BLaER1 (cell line): ENCODE measurements around the gene NRGN.

ENCODE experiments used
- H3K27ac ChIP-seq: shearing (Covaris generic); formaldehyde crosslinking; 2 replicates; pipeline ENCODE4 v1.8.1; 2022
- H3K27me3 ChIP-seq: shearing (Covaris generic); formaldehyde crosslinking; 2 replicates; pipeline ENCODE4 v1.8.1; 2022
- H3K36me3 ChIP-seq: shearing (Covaris generic); formaldehyde crosslinking; 2 replicates; pipeline ENCODE4 v1.8.1; 2022
- H3K4me1 ChIP-seq: shearing (Covaris generic); formaldehyde crosslinking; 2 replicates; pipeline ENCODE4 v1.8.1; 2022
- H3K4me2 ChIP-seq: shearing (Covaris generic); formaldehyde crosslinking; 2 replicates; pipeline ENCODE4 v1.8.1; 2022
- H3K4me3 ChIP-seq: shearing (Covaris generic); formaldehyde crosslinking; 2 replicates; pipeline ENCODE4 v1.8.1; 2022
- H3K9ac ChIP-seq: shearing (Covaris generic); formaldehyde crosslinking; 2 replicates; pipeline ENCODE4 v1.8.1; 2022
- H3K9me3 ChIP-seq: shearing (Covaris generic); formaldehyde crosslinking; 2 replicates; pipeline ENCODE4 v1.8.1; 2022
- H4K20me1 ChIP-seq: shearing (Covaris generic); formaldehyde crosslinking; 2 replicates; pipeline ENCODE4 v1.8.1; 2022
- Cebpa-rat ChIP-seq: shearing (Covaris generic); IDR thresholded peaks from 2 replicates; pipeline ENCODE4 v1.8.1; 2022

The NRGN gene

DNA sequence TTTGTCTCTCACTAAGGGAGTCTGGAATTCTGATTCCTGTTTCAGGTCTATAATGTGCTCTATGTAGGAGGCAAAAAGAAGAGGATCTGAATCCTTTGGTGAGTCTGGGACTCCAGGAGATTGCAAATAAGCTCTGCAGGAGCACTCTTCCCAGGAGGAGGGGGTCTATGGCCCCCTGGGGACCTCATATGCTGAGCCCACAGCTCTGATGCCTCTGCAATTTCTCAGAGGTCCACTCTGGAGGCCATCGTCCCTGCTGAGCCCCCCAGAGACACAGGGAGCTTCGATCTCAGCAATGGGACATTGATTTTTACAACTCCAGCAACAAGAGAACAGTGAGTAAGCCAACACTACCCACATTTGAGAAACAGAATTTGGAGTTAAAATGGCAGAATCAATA lies 20.2 kb upstream of the NRGN start:
- Histone ChIP-seq H4K20me1 (peaks cover 17% of the 10 kb centered on the region; the same call in 1 of the 2 replicates), H3K27me3 (peaks cover 47% of the 10 kb centered on the region), H3K36me3 (no peaks in the 10 kb centered on the region), H3K4me1 (peaks cover 86% of the 10 kb centered on the region), H3K9ac (no peak overlapping the region), H3K27ac (no peak overlapping the region), H3K4me3 (no peak overlapping the region), H3K4me2 (peak overlapping the region; percentile 97; the same call in 1 of the 2 replicates), H3K9me3 (no peaks in the 10 kb centered on the region)
- no peak for TF ChIP-seq Cebpa-rat

DNA sequence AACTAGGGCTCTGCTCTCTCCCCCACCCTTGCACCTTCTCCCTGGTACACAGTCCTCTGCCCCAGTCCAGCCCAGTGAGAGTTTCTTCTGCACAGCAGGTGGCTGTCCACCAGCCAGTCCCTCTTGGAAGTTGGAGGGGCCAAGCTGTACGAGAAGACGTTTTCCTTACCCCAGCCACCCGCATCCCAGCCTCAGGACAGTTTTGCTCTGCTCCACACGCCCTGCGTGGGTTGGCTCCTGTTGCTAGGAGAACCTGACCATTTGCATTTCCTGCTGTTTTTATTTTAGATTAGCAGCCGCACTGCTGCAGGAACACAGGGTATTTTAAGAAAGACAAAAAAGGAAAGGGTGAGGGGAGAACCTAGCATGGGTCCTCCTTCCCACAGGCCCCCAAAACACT lies 17.6 kb upstream of the NRGN start:
- Histone ChIP-seq H3K27me3 (peaks cover 31% of the 10 kb centered on the region), H3K9me3 (no peaks in the 10 kb centered on the region)

DNA sequence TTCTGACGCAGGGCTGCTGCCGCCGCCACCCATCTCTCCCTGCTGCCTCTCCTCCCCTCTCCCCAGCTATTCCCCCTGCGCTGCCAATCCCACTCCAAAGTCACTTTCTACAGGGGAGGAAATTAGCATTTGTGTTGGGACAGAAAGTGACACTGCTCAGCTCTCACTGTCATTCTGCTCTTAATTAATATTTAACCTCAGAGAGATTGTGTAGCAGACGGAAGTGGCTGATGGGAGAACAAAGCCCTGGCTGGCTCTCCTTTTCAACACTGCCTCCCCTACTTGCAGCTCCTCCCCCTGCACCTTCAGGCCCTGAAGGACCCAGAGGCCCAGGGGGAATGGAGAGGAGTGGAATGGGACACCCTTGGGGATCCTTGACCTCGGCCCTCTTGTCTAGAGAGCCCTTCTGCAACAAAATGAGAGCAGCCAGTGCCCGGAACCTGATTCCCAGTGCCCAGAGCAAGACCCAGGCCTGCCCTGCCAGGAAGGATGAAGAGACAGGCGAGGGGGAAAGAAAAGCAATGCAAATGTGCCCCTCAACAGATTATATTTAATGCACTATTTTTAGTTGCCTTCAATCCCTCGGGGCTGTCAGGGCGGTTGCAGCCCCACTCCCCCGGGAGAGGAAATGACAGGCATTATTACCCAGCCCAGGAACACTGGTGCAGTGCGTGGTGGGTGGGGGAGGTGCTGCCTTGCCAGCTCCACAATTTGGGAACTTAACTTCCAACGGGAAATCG lies 14.6 kb upstream of the NRGN start:
- Histone ChIP-seq H3K36me3 (no peaks in the 10 kb centered on the region), H3K4me3 (peak overlapping the region; percentile 50), H3K27me3 (peaks cover under 1% of the 10 kb centered on the region; the same call in 1 of the 2 replicates), H4K20me1 (no peaks in the 10 kb centered on the region), H3K9me3 (no peaks in the 10 kb centered on the region), H3K9ac (peak overlapping the region; percentile 73), H3K4me2 (peak overlapping the region; percentile 96), H3K4me1 (peaks cover 75% of the 10 kb centered on the region), H3K27ac (peak overlapping the region; percentile 90)
- no peak for TF ChIP-seq Cebpa-rat

More for the DNA sequence above, 17.6 kb upstream of the NRGN start:
- Histone ChIP-seq H3K4me1 (peaks cover 100% of the 10 kb centered on the region), H3K9ac (no peak overlapping the region), H3K4me3 (peak overlapping the region; percentile 32), H3K36me3 (no peaks in the 10 kb centered on the region), H4K20me1 (peaks cover 17% of the 10 kb centered on the region; the same call in 1 of the 2 replicates), H3K4me2 (peak overlapping the region; percentile 96), H3K27ac (0 out of 2 replicates have a peak overlapping the region, but pooled peaks have one; percentile 18)
- no peak for TF ChIP-seq Cebpa-rat

GRCh38 chr11:124725719-124726105 lies 14.0 kb upstream of the NRGN start:
- TF ChIP-seq Cebpa-rat, result no peak
- Histone ChIP-seq H3K9ac (peak overlapping the region; percentile 73; the same call in 1 of the 2 replicates), H3K4me1 (peaks cover 69% of the 10 kb centered on the region), H3K9me3 (no peaks in the 10 kb centered on the region), H4K20me1 (no peaks in the 10 kb centered on the region), H3K36me3 (no peaks in the 10 kb centered on the region), H3K27me3 (no peaks in the 10 kb centered on the region), H3K27ac (peak overlapping the region; percentile 90), H3K4me2 (peak overlapping the region; percentile 96), H3K4me3 (peak overlapping the region; percentile 50)

- H3K27me3 ChIP-seq, result no peaks in the 10 kb centered on the region
These were observed 12.3 kb upstream of the NRGN start for GRCh38 chr11:124727474-124727873.

DNA sequence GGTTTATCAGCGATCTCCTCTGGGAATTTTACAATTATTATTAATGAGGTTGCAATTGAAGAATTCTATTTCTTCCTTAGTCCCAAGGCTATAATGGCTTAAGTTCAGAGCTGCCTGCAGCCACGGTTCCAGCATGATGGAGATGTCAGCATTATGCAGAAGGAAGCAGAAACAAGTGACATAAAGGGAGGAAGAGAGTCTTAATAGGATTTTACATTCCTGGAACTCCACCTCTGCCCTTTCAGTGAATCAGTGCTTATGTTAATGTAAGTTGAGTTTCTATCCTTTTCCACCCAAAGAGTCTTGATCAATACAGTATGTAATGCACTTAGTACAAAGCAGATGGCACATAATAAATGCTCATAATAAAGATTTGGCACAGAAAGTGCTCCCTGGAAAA lies 11.6 kb upstream of the NRGN start:
- Histone ChIP-seq H3K27ac (no peak overlapping the region), H4K20me1 (no peaks in the 10 kb centered on the region), H3K9me3 (no peaks in the 10 kb centered on the region), H3K4me1 (peaks cover 45% of the 10 kb centered on the region), H3K36me3 (no peaks in the 10 kb centered on the region), H3K4me2 (no peak overlapping the region), H3K27me3 (no peaks in the 10 kb centered on the region), H3K9ac (no peak overlapping the region), H3K4me3 (no peak overlapping the region)
- no peak for TF ChIP-seq Cebpa-rat

More at GRCh38 chr11:124727474-124727873, 12.3 kb upstream of the NRGN start:
- no peak for TF ChIP-seq Cebpa-rat
- no peaks in the 10 kb centered on the region for H3K36me3 ChIP-seq
- no peak overlapping the region for H3K27ac ChIP-seq
- H3K9ac ChIP-seq, result no peak overlapping the region
- H3K4me1 ChIP-seq, result peaks cover 52% of the 10 kb centered on the region
- H3K4me3 ChIP-seq, result no peak overlapping the region
- H3K4me2 ChIP-seq, result peak overlapping the region; percentile 96
- no peaks in the 10 kb centered on the region for H4K20me1 ChIP-seq
- H3K9me3 ChIP-seq, result no peaks in the 10 kb centered on the region

DNA sequence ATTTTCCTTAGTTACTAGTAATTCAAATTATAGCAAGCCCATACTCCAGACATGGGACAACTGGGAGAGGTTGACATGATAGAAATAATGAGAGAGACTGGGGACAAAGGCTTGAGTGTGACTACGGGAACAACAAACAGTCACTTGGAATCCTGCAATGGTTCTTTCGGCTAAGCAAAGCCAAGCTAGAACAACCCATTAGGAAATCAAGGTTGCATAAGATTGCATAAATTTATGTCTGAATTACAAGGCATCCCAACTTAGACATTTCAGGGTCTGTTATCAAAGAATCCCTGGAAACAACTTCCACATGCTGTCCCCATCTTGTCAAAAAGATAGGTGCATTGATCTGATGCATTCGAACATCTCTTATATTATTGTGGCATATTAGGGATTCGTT lies 10.2 kb upstream of the NRGN start:
- Histone ChIP-seq H3K27ac (no peak overlapping the region), H3K27me3 (no peaks in the 10 kb centered on the region), H3K36me3 (no peaks in the 10 kb centered on the region), H3K9ac (no peak overlapping the region), H3K4me2 (no peak overlapping the region), H3K4me3 (no peak overlapping the region), H3K4me1 (peaks cover 31% of the 10 kb centered on the region), H3K9me3 (no peaks in the 10 kb centered on the region), H4K20me1 (no peaks in the 10 kb centered on the region)
- TF ChIP-seq Cebpa-rat, result no peak

DNA sequence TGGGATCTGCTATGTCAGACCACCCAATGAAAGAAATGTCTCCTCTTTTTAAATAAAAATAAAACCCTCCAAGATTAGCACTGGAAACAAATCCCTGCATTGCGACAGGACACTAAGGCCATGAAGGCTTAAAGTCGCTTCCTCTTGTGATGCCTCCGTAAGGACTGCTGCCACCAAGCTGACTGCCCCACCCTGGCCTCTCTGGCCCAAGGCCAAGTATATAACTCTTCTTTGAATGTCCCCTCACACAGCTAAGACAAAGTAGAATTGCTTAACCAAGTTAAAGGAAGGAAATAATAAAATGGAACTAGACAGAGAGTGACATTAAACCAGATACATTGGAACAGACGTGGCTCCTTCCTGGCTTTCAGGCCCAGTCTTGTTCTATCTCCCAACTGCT lies 7.5 kb upstream of the NRGN start:
- TF ChIP-seq Cebpa-rat, result no peak
- no peak overlapping the region for H3K4me2 ChIP-seq
- no peaks in the 10 kb centered on the region for H3K36me3 ChIP-seq
- no peak overlapping the region for H3K27ac ChIP-seq
- H3K9me3 ChIP-seq, result no peaks in the 10 kb centered on the region
- no peak overlapping the region for H3K4me3 ChIP-seq
- H4K20me1 ChIP-seq, result no peaks in the 10 kb centered on the region
- H3K9ac ChIP-seq, result no peak overlapping the region
- H3K27me3 ChIP-seq, result no peaks in the 10 kb centered on the region
- H3K4me1 ChIP-seq, result peaks cover 17% of the 10 kb centered on the region

- H3K4me3 ChIP-seq, result no peak overlapping the region
- H4K20me1 ChIP-seq, result 0 out of 2 replicates have a peak, but pooled peaks cover 13% of the 10 kb centered on the region
- H3K27me3 ChIP-seq, result no peaks in the 10 kb centered on the region
- peak overlapping the region; percentile 70 for H3K4me2 ChIP-seq
- no peaks in the 10 kb centered on the region for H3K36me3 ChIP-seq
- H3K9ac ChIP-seq, result 0 out of 2 replicates have a peak overlapping the region, but pooled peaks have one; percentile 6
- TF ChIP-seq Cebpa-rat, result 0 out of 2 replicates have a peak, but pooled peaks have one; percentile 53
- no peaks in the 10 kb centered on the region for H3K9me3 ChIP-seq
- H3K4me1 ChIP-seq, result peaks cover 41% of the 10 kb centered on the region
- H3K27ac ChIP-seq, result no peak overlapping the region
These were observed 3.0 kb upstream of the NRGN start for GRCh38 chr11:124736736-124737135.

DNA sequence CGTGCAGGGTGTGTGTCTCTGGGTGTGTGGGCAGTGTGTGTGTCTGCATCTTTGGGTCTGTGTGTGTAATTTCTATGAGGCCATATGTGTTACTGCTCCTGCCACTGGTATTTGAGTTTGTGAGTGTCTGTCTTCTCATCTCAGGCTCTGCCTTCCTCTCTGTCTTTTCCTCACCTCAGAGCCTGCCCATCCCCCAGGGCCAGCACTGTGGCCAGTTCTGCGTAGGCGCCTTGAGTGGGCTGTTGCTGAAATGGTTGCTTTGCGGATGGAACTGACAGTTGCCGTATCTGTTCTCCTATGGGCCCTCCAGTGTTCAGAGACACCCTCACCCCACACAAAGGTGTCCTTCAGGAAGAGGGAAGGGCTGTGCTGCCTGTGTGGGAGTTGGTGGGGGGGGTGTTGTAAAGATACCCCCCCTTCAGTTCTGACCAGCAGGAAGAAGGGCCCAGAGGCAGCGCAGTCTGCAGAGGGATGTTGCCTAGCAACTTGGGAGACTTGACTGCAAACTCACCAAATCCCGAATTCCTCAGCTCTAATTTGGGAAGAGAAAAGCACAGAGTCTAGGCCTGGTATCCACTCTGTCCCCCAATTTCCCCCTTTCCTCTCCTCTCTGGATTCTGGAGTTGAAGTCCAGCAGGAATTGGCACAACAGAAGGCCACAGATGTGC lies 2.0 kb upstream of the NRGN start:
- Histone ChIP-seq H3K4me3 (no peak overlapping the region), H3K27me3 (no peaks in the 10 kb centered on the region)
- TF ChIP-seq Cebpa-rat, result no peak

More for the DNA sequence above, 2.0 kb upstream of the NRGN start:
- Histone ChIP-seq H4K20me1 (peaks cover 19% of the 10 kb centered on the region; the same call in 1 of the 2 replicates), H3K4me2 (peak overlapping the region; percentile 70; the same call in 1 of the 2 replicates), H3K9me3 (no peaks in the 10 kb centered on the region), H3K27ac (no peak overlapping the region), H3K4me1 (peaks cover 43% of the 10 kb centered on the region), H3K9ac (no peak overlapping the region), H3K36me3 (peaks cover 2% of the 10 kb centered on the region; the same call in 1 of the 2 replicates)
